ENCODE measurements around the gene GSK3A. TPM values are rescaled to one million over a fixed set of nuclear protein-coding genes. Genes with fewer than 3 reads are reported as not detected.

The GSK3A gene
- total RNA-seq, 5 donors from 2014 or later (not counting 1 experiment from before 2014, with no cell fraction given) = 21.4 to 45.8 (median 38.1) TPM

DNA sequence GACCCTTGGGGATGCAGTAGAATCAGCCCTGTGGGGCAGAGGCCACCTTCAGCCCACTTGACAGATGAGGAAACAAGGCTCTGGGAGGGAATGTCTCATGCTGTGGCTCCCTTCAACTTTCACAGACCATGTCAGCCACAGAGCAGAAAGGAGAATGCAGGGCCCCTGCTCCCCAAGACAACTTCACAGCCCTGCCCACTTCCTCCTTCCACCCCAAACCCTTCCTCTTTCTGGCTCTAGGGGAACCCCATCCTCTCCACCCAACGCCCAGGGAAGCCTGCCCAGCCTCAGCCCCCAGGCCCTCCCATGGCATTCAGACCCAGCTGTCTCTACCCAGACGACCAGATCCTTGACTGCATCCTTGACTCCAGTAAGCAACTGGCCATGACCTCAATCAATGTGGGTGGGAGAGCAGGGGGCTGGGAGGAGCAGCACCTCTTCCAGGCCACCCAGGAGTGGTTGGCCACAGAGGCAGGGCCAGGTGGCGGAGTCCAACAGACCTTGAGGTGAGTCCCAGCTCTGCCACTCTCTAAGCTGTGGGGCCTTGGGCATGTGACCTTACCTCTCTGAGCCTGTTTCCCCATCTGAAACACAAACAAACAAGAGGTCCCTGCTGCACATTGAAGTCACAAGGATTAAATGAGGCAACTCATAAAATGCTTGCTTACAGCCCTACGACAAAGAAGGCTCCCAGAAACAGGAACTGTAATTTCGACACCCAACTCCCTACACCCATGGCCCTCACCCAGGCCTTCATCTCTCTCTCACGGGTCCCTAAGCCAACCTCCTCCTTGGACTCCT is 40.7 kb downstream of the GSK3A start:
- POLR2A ChIA-PET = interaction anchor here (0.5 kb wide), 3 partner anchors 9 to 25 kb away, joined by 4 to 13 read pairs (median 4); no protein-coding TSS in a partner anchor

DNA sequence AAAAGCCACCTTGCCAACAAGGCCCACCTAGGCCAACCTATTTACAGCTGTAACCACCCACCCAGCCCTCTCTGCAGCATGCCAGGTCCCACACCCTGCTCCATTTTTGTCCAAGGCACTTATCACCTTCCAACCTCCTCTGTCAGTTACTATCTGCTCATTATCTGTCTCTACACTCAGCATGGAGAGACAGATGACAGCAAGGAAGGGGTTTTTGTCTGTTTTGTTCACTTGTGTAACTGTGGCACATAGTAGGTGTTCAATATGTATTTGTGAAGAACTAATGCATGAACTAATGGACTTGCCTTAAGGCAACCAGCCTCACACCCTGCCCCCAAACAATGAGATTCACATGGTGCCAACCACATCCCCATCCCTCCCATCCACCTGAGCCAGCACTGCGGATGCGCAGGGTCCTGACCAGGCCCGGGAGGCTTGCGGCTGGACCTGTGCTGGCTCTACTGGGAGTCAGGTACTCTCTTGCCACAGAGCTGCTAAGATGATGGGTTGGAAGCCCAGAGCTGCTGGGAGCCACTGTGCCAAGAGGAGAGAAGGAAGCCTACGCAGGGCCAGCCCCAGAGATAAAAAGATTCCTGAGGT is 42.2 kb downstream of the GSK3A start:
- Mint-ChIP-seq H3K4me1 (peaks cover 90 to 95% (median 92%) of the 10 kb centered on the region in 3 donors), H3K27ac (peak overlapping the region; percentile 92 to 95), H3K27me3 (no peaks in the 10 kb centered on the region), H3K4me3 (peak overlapping the region; percentile 69 to 94 (median 79)), H3K36me3 (peaks cover 49% of the 10 kb centered on the region), H3K9me3 (no peaks in the 10 kb centered on the region)
- H3K36me3 ChIP-seq (ENCODE audit: control insufficient read depth in 2 of 2, extremely low read depth in 1 of 2, insufficient read depth in 1 of 2, low read length in 1 of 2) = peaks cover 3 to 59% of the 10 kb centered on the region in 2 donors
- CTCF ChIA-PET = interaction anchor here in 1 of 2 donors (0.5 to 1.8 kb wide), 5 partner anchors 15 to 1310 kb away, joined by 3 to 9 read pairs (median 5); partner anchors contain the start of genes GSK3A and ZNF526
- H3K27ac ChIP-seq (ENCODE audit: low read length) = peak overlapping the region; percentile 94
- WGBS (ENCODE audit: insufficient coverage) = 40% methylated on average over 2 of the region's 5 CpGs
- H3K9me3 ChIP-seq = no peaks in the 10 kb centered on the region
- POLR2A ChIA-PET = no interaction called here
- peak in 1 of 4 experiments; percentile 1 for ATAC-seq (replicated peaks in 1 of 4)
- peak overlapping the region; percentile 57 for H3K4me3 ChIP-seq (ENCODE audit: control insufficient read depth in 1 of 2, extremely low read depth in 1 of 2, low read length in 1 of 2)
- peaks cover 60 to 98% of the 10 kb centered on the region in 2 experiments for H3K4me1 ChIP-seq (ENCODE audit: control insufficient read depth in 1 of 2, extremely low read depth in 1 of 2, insufficient read depth in 2 of 2, low read length in 2 of 2)
- H3K27me3 ChIP-seq (replicated peaks in 1 of 2; ENCODE audit: control insufficient read depth in 2 of 2, extremely low read depth in 1 of 2, insufficient read depth in 2 of 2, low read length in 1 of 2) = no peaks in the 10 kb centered on the region
- peak in 1 of 35 experiments; percentile 31 for DNase-seq

More for the DNA sequence above, 40.7 kb downstream of the GSK3A start:
- CTCF ChIA-PET = interaction anchor here (0.5 to 1.2 kb wide), 2 partner anchors 13 to 113 kb away, joined by 3 to 7 read pairs; no protein-coding TSS in a partner anchor
- WGBS (ENCODE audit: insufficient coverage) = 16% methylated on average over 6 of the region's 6 CpGs
- Histone ChIP-seq H3K4me1 (ENCODE audit: control insufficient read depth in 1 of 2, extremely low read depth in 1 of 2, insufficient read depth in 2 of 2, low read length in 2 of 2) (peaks cover 60 to 91% of the 10 kb centered on the region in 2 experiments), H3K4me3 (ENCODE audit: control insufficient read depth in 1 of 2, extremely low read depth in 1 of 2, low read length in 1 of 2) (peak overlapping the region; percentile 6 to 8), H3K27ac (ENCODE audit: low read length) (peak overlapping the region; percentile 94), H3K27me3 (replicated peaks in 1 of 2; ENCODE audit: control insufficient read depth in 2 of 2, extremely low read depth in 1 of 2, insufficient read depth in 2 of 2, low read length in 1 of 2) (no peaks in the 10 kb centered on the region), H3K9me3 (no peaks in the 10 kb centered on the region), H3K36me3 (ENCODE audit: control insufficient read depth in 2 of 2, extremely low read depth in 1 of 2, insufficient read depth in 1 of 2, low read length in 1 of 2) (peaks cover 5 to 65% of the 10 kb centered on the region in 2 donors)
- ATAC-seq (replicated peaks in 1 of 4) (peak; percentile 4 to 36 (median 19)), DNase-seq (peak in 32 of 35 experiments; percentile 29 to 73 (median 48))
- peak overlapping the region; percentile 57 to 94 (median 73) for H3K4me3 Mint-ChIP-seq
- no peaks in the 10 kb centered on the region for H3K27me3 Mint-ChIP-seq
- no peaks in the 10 kb centered on the region for H3K9me3 Mint-ChIP-seq
- H3K27ac Mint-ChIP-seq = peak overlapping the region; percentile 92 to 95
- H3K36me3 Mint-ChIP-seq = peaks cover 47% of the 10 kb centered on the region
- H3K4me1 Mint-ChIP-seq = peaks cover 90 to 94% (median 93%) of the 10 kb centered on the region in 3 donors

GRCh38 chr19:42199440-42200115 is 42.8 kb downstream of the GSK3A start:
- POLR2A ChIA-PET = no interaction called here
- Mint-ChIP-seq H3K9me3 (no peaks in the 10 kb centered on the region), H3K27ac (peak overlapping the region; percentile 92 to 95), H3K4me1 (peaks cover 84 to 89% (median 85%) of the 10 kb centered on the region in 3 donors), H3K27me3 (no peaks in the 10 kb centered on the region), H3K36me3 (peaks cover 43% of the 10 kb centered on the region), H3K4me3 (peak overlapping the region; percentile 69 to 94 (median 79))
- CTCF ChIA-PET = interaction anchor here in 1 of 2 donors (0.5 to 1.8 kb wide), 7 partner anchors 8 to 1310 kb away, joined by 3 to 9 read pairs (median 4); partner anchors contain the start of genes GSK3A and ZNF526
- H3K36me3 ChIP-seq (ENCODE audit: control insufficient read depth in 2 of 2, extremely low read depth in 1 of 2, insufficient read depth in 1 of 2, low read length in 1 of 2) = peaks cover 3 to 53% of the 10 kb centered on the region in 2 donors
- ATAC-seq (replicated peaks in 1 of 4) = peak; percentile 41 to 55 (median 50)
- peak overlapping the region; percentile 57 for H3K4me3 ChIP-seq (ENCODE audit: control insufficient read depth in 1 of 2, extremely low read depth in 1 of 2, low read length in 1 of 2)
- no peaks in the 10 kb centered on the region for H3K27me3 ChIP-seq (replicated peaks in 1 of 2; ENCODE audit: control insufficient read depth in 2 of 2, extremely low read depth in 1 of 2, insufficient read depth in 2 of 2, low read length in 1 of 2)
- H3K4me1 ChIP-seq (ENCODE audit: control insufficient read depth in 1 of 2, extremely low read depth in 1 of 2, insufficient read depth in 2 of 2, low read length in 2 of 2) = peaks cover 59 to 95% of the 10 kb centered on the region in 2 experiments
- peak in 26 of 35 experiments; percentile 19 to 67 (median 36) for DNase-seq
- under 1% methylated on average over 23 of the region's 32 CpGs for WGBS (ENCODE audit: insufficient coverage)
- H3K9me3 ChIP-seq = no peaks in the 10 kb centered on the region
- peak overlapping the region; percentile 94 for H3K27ac ChIP-seq (ENCODE audit: low read length)

DNA sequence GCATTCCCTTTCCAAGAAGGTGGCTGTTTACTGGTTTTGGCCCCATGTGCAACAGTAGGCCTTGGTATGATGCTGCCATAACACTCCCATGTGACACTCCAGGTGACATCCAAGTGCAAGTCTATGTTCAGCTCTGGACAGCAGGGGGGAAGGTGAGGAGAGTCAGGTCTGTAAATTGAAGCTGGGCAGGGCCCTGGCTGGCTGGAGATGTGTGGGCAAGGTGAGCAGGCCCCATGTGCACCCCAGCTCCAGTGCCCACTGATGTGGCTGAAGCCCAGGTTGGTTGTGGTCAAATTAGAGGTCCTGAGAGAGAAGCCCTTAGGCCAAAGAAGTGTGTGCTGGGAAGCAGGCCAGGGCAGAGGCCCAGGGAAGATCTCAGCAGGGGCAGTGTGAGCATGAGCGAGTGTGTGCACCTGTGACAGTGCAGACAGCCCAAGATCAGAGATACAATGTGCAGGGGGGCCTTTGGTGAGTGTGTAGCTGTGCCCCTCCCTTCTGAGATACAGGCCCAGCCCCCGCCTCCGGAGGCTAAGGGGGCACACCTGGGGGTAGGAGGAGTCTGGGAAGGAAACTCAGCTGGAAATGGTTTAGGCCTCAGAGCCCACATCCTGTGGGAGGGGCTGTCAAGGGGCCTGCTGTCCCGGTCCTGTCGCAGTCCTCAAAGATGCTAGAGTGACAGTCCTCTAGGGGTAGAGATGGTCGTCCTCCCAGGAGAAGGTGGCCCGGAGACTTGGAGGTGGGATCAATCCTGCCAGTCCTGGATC is 43.5 kb downstream of the GSK3A start:
- Mint-ChIP-seq H3K4me1 (peaks cover 81 to 85% (median 83%) of the 10 kb centered on the region in 3 donors), H3K9me3 (no peaks in the 10 kb centered on the region), H3K4me3 (peak overlapping the region; percentile 69 to 94 (median 79)), H3K27ac (peak overlapping the region; percentile 92 to 95), H3K27me3 (no peaks in the 10 kb centered on the region), H3K36me3 (peaks cover 37% of the 10 kb centered on the region)
- peaks cover 59 to 88% of the 10 kb centered on the region in 2 experiments for H3K4me1 ChIP-seq (ENCODE audit: control insufficient read depth in 1 of 2, extremely low read depth in 1 of 2, insufficient read depth in 2 of 2, low read length in 2 of 2)
- DNase-seq (peak; percentile 58 to 87 (median 78)), ATAC-seq (replicated peaks in 1 of 4) (peak; percentile 82 to 86 (median 84))
- peaks cover 3 to 46% of the 10 kb centered on the region in 2 donors for H3K36me3 ChIP-seq (ENCODE audit: control insufficient read depth in 2 of 2, extremely low read depth in 1 of 2, insufficient read depth in 1 of 2, low read length in 1 of 2)
- peak overlapping the region; percentile 94 for H3K27ac ChIP-seq (ENCODE audit: low read length)
- POLR2A ChIA-PET = no interaction called here
- CTCF ChIA-PET = interaction anchor here in 1 of 2 donors (0.7 to 1.8 kb wide), 6 partner anchors 8 to 80 kb away, joined by 3 to 9 read pairs (median 4); partner anchors contain the start of genes GSK3A and ZNF526
- H3K4me3 ChIP-seq (ENCODE audit: control insufficient read depth in 1 of 2, extremely low read depth in 1 of 2, low read length in 1 of 2) = peak overlapping the region; percentile 57
- WGBS (ENCODE audit: insufficient coverage) = 3% methylated on average over 2 of the region's 7 CpGs
- H3K9me3 ChIP-seq = no peaks in the 10 kb centered on the region
- H3K27me3 ChIP-seq (replicated peaks in 1 of 2; ENCODE audit: control insufficient read depth in 2 of 2, extremely low read depth in 1 of 2, insufficient read depth in 2 of 2, low read length in 1 of 2) = no peaks in the 10 kb centered on the region

GRCh38 chr19:42197375-42197817 is 45.0 kb downstream of the GSK3A start:
- CTCF ChIA-PET = no interaction called here
- H3K9me3 ChIP-seq = no peaks in the 10 kb centered on the region
- peaks cover 51 to 74% of the 10 kb centered on the region in 2 experiments for H3K4me1 ChIP-seq (ENCODE audit: control insufficient read depth in 1 of 2, extremely low read depth in 1 of 2, insufficient read depth in 2 of 2, low read length in 2 of 2)
- POLR2A ChIA-PET = interaction anchor here in 1 of 2 donors (0.7 kb wide), 1 partner anchor 7 kb away, joined by 9 read pairs; no protein-coding TSS in a partner anchor
- Mint-ChIP-seq H3K27me3 (no peaks in the 10 kb centered on the region), H3K27ac (peak overlapping the region; percentile 11 to 67), H3K4me3 (peak overlapping the region in 1 of 3 donors; percentile 94), H3K36me3 (peaks cover 34% of the 10 kb centered on the region), H3K4me1 (peaks cover 74 to 79% (median 78%) of the 10 kb centered on the region in 3 donors), H3K9me3 (peaks cover 0 to 4% (median 0%) of the 10 kb centered on the region in 3 donors)
- H3K36me3 ChIP-seq (ENCODE audit: control insufficient read depth in 2 of 2, extremely low read depth in 1 of 2, insufficient read depth in 1 of 2, low read length in 1 of 2) = peaks cover 0 to 32% of the 10 kb centered on the region in 2 donors
- peak overlapping the region; percentile 8 for H3K27ac ChIP-seq (ENCODE audit: low read length)
- H3K4me3 ChIP-seq (ENCODE audit: control insufficient read depth in 1 of 2, extremely low read depth in 1 of 2, low read length in 1 of 2) = peak overlapping the region in 1 of 2 donors; percentile 2
- DNase-seq = no peak
- H3K27me3 ChIP-seq (replicated peaks in 1 of 2; ENCODE audit: control insufficient read depth in 2 of 2, extremely low read depth in 1 of 2, insufficient read depth in 2 of 2, low read length in 1 of 2) = no peaks in the 10 kb centered on the region
- 0% methylated on average over 2 of the region's 5 CpGs for WGBS (ENCODE audit: insufficient coverage)
- no peak for ATAC-seq (replicated peaks in 1 of 4)
